Occipital lobe (tissue), 2 donors: ENCODE data around the gene EID2. TPM values are rescaled to one million over a fixed set of nuclear protein-coding genes. Genes with fewer than 3 reads are reported as not detected.

Source experiments
- DNase-seq: peaks from one replicate; lab custom pipeline; 2025; lab: John Stamatoyannopoulos, UW
- total RNA-seq: library from RNA; depleted of rRNA; stranded (reverse); fragments of >200 nt; gene quantifications from one replicate; pipeline ENCODE4 v1.2.3, GENCODE V29; 2014

Gene EID2
- total RNA-seq = 26.4 TPM

DNA sequence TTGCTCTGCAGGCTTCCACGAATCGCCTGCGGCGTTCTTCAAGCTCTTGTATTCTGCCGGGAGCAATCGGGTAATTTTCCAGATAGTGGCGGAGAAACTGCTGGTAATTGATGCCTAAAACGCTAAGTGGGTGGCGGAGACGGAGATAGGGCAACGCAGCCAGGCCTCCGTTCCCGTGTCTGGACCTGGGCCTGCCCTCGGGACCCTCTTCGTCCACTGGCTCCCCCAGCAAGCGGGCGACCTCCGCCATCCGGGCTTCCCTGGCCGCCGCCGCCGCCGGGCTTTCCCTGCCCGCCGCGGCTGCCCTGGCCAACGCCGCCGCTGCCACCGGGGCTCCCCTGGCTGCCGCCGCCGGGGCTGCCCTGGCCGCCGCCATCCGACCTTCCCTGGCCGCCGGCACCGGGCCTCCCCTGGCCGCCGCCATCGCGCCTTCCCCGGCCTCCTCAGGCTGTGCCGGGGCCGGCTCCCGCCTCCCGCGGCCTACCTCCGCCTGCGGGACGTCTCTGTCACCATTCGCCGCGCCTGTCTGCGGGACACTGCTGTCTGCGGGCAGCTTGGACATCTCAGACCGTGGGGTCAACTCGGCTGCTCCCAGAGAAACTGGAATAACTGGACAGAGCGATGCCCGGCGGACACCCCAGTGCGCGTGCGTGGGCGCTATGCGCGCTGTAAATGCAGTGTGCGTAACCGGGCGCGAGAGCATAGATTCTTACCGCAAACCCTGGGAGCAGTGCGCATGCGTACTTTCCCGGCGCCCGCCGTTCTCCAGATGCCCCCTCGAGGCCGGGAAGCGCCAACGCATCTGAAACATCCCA lies at the start of gene EID2:
TSS of gene EID2 (minus strand) at position 644 of the 815 bp plus-strand sequence. CDS start at position 562, 82 bp downstream.
- peak; percentile 90 for DNase-seq

GRCh38 chr19:39588066-39588465 lies 48.1 kb upstream of the EID2 start:
- DNase-seq = no peak

GRCh38 chr19:39587496-39587895 lies 47.5 kb upstream of the EID2 start:
- no peak for DNase-seq

DNA sequence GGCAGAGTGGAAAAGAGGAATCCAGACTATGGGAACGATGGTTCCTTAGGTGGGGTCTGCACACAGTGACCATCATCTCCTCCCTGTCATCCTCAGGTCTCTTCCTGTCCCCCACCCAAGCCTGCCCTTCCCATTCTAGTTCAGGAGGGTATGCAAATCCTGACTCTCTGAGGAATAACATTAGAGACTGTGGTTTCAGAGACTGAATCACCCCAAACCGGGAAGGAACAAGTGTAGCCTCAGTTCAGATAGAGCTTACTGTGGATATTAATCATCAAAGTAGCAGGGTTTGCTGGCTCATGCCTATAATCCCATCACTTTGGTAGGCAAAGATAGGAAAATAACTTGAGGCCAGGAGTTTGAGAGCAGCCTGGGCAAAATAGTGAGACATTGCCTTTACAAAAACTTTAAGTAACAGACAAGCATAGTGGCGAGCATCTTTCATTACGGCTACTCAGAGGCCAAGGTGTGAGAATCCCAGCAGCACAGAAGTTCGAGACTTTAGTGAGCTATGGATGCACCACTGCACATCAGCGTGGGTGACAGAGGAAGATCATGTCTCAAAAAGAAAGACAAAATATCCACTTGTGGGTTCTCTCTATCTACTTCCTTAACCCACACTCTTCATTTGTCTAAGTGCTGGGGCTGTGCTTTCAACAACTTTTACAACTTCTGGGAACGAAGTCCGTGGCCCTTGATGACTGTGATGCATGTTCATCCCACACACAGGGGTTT lies 43.1 kb upstream of the EID2 start:
- no peak for DNase-seq

DNA sequence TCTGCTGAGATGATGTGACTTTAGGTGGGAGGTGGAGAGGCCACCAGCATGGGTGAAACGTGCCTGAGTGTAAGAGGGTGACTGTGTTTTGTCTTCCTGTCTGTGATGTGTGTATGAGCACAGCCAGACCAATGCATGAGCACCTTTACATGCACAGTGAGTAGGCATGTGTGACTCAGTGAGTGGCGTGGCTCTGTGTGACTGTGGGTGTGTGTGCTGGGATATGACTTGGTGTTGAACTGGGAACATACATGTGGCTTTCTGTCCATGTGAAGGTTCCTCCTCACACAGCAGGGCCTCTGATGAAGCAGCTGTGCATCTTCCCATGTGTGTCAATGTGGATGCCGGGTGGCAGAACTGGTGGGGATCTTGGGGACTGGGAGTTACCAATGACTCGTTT lies 42.5 kb upstream of the EID2 start:
- DNase-seq = no peak

- no peak for DNase-seq
These were observed 28.6 kb upstream of the EID2 start for GRCh38 chr19:39568604-39569003.

DNA sequence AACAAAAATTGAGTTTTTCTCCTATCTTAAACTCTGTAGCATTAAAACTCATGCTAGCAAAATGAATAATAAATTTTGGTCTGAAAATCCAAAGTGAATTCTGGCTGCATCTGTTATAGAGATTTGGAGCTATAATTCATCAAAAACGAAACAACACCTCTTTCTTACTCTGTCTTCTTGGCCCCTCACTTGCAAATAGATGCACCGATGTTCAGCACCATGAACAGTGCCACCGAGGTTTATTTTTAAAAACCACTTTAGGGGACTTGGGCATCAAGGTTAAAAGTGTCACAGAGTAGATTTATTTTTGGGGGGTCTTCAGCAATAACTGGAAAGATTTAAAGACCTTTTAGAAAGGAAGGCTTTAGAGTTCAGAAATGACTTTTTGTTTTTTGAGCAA lies 26.1 kb upstream of the EID2 start:
- no peak for DNase-seq

GRCh38 chr19:39563408-39563807 lies 23.4 kb upstream of the EID2 start:
- DNase-seq = no peak

GRCh38 chr19:39558624-39559117 lies 18.7 kb upstream of the EID2 start:
- no peak for DNase-seq

DNA sequence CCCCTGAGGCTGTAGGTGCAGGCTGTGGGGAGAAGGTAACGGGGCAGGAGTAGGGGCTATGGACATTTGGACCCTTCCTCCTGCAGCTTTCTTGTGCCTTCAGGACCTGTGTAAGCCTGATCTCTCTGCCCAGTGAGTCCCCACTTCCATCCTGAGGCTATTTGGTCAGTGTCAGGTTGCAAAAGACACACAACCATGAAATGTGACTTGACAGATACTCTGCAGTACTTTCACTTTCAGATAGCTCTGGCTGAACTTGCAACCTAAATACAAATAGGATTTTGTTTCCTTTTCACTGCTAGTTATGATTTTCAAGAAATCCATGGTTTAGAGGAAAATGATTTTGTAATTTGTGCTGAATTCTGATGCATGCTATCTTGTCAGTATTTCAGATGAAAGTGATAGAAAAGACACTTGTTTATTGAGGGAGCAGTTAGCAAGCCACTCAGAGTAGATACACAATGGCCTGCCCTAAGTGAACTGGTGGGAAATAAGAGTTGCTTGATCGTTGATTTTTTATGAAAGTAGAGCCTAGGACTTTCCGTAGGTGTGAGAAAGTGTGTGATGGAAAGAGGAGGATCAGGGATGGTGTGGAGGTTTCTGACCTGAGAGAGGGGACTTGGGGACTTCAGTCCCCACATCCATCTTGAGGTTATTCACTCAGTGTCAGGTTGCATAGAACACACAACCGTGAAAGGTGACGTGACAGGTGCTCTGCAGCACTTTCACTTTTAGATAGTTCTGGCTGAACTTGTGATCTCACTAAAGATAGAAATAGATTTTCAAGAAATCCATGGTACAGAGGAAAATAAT lies 18.1 kb upstream of the EID2 start:
- no peak for DNase-seq

DNA sequence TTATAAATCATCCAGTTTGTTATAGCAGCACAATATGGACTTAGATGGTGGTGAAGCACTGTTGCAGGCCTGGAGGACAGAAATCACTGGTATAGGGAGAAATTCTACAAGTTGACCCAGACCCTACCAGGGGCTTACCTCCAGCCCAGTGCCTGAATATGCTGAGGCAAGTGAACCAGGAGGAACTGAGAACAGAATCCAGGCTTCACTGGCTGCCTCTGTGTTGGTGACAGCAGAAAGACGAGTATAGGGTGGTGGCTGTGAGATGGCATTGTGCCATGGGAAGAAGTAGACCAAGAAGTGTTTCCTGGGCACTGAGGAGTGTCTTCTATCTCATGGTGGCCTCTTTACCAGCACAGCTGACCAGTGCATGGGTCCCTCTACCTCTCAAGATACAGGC lies 15.9 kb upstream of the EID2 start:
- no peak for DNase-seq

DNA sequence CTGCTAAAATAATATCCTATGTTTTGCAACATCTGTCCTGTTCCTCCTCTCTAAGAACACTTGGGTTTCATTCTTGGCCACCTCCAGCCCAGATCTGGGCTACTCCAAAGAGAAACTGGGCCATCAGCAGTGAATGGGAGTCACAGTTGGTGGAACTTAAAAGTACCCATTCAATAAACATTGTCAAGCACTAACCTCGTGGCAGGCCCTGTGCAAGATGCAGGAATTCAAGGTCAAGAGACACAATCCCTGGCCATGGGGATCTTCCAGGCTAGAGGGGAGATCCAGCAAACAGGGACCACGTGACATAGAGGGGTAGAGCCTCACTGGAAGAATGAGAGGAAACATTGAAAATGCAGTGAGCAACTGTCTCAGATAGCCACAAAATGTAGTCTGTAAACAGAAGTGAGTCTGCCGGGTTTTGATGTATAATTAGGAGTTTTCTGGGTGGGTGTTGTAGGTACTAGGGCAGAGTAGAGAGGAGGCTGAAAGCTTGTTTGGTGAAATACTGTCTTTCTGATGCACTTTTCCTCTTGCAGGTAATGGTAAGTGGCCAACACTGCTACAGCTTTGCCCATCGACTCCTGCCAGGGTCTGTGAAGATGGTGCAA lies 14.8 kb upstream of the EID2 start:
- no peak for DNase-seq

- no peak for DNase-seq
These were observed 13.2 kb upstream of the EID2 start for GRCh38 chr19:39553082-39553652.

DNA sequence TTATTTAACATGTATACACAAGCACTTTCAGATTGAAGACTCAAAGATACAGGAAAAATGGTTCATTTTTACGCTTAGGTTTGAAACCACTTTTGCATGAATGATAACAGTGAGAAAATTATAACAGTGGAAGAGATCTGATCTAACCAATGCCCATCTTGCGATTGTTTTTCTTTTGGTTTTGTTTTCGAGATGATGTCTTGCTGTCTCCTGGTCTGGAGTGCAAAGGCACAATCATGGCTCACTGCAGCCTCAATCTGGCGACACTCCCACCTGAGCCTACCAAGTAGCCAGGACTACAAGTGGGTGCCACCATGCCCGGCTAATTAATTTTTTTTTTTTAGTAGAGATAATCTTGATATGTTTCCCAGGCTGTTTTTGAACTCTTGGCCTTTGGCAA lies 10.2 kb upstream of the EID2 start:
- DNase-seq = no peak

GRCh38 chr19:39546599-39546998 lies 6.6 kb upstream of the EID2 start:
- DNase-seq = no peak

DNA sequence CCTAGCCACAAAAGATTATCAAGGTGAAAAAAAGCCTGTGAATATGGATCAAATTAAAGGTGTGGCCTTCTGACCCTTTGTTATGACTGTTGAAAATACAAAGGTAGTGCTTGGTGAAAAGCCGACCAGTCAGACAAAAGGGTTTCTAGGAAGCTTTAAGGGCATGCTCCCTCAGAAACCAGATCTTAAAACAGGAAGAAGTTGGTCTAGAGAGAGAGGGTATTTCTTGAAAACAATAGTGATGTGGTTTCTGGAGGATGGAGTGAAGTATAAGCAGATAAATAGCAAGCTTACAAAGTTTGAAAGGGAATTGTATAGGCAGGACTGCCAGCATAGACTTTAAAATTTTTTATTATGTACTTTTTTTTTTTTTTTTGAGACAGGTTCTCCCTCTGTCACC lies 5.0 kb upstream of the EID2 start:
- no peak for DNase-seq

GRCh38 chr19:39544226-39544903 lies 4.4 kb upstream of the EID2 start:
- DNase-seq = no peak

DNA sequence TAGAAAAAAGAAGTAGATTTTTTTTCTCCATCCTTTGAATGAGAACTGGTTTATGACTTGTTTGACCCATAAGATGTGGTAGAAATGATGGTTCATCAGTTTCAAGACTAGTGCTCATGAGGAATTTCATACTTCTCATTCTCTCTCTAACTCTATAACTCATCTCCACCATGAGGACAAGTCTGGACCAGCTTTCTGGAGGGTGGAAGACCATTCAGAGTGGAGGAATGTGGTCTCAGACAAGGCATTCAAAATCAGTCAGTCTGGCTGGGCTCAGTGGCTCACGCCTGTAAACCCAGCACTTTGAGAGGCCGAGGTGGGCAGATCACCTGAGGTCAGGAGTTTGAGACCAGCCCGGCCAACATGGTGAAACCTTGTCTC lies 3.5 kb upstream of the EID2 start:
- DNase-seq = no peak

GRCh38 chr19:39542206-39542605 lies 2.2 kb upstream of the EID2 start:
- DNase-seq = no peak

DNA sequence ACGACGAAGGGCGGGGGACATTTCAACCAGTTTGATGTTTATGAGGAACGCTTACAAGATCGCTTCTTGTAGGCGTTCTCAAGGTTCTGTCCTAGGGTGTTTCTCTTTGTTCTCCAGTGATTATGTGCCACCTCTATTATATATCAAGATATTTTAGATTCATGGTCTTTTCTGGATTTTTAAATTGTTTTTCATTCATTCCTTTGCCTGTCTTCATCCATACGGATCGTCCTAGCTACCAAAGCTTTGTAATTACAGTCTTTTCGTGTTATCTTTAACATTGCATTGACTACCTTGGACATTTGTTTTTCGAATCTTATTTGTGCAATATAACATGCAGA lies 342 bp upstream of the EID2 start:
- no peak for DNase-seq

- DNase-seq = no peak
These were observed 820 bp downstream of the EID2 start for GRCh38 chr19:39539165-39539517.
